ENCODE results near the gene ANKH.

DNA sequence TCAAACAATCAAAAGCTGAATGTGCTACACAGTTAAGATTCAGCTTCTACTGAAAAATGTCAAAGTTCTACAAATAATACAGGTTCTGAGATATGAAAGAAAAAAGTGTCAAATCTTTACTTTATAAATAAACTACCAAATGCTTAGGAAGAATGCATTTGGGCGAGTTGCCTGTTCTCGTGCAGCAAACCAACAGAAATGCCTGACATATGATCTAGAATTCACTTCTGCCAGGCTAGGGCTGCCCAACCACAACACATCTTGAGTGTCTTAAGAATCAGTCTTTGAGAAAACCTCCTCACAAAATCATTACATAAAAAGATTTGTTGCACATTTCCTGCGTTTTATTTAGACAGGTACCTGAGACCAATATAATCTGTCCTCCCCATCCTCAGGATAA, 42.2 kb downstream of the ANKH start:
- TF ChIP-seq, protein P1, sequence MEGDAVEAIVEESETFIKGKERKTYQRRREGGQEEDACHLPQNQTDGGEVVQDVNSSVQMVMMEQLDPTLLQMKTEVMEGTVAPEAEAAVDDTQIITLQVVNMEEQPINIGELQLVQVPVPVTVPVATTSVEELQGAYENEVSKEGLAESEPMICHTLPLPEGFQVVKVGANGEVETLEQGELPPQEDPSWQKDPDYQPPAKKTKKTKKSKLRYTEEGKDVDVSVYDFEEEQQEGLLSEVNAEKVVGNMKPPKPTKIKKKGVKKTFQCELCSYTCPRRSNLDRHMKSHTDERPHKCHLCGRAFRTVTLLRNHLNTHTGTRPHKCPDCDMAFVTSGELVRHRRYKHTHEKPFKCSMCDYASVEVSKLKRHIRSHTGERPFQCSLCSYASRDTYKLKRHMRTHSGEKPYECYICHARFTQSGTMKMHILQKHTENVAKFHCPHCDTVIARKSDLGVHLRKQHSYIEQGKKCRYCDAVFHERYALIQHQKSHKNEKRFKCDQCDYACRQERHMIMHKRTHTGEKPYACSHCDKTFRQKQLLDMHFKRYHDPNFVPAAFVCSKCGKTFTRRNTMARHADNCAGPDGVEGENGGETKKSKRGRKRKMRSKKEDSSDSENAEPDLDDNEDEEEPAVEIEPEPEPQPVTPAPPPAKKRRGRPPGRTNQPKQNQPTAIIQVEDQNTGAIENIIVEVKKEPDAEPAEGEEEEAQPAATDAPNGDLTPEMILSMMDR (conservative IDR thresholded peaks at IDR 0.05 in 1 of 2, IDR thresholded peaks at IDR 0.05 in 1 of 2; ENCODE audit: extremely low read depth in 1 of 2, insufficient read depth in 1 of 2, low read depth in 1 of 2, low read length in 2 of 2): no peak
- TF ChIP-seq EZH2 (IDR thresholded peaks at IDR 0.05; ENCODE audit: borderline replicate concordance, low read length): no peak
